Left ventricle myocardium inferior (tissue), 1 donor: Measurements from ENCODE around the gene CIT. TPM values are rescaled to one million over a fixed set of nuclear protein-coding genes. Genes with fewer than 3 reads are reported as not detected.

Experiments
- DNase-seq: peaks from one replicate; pipeline ENCODE4 v3.0.0-alpha.2; 2020
- H3K27ac ChIP-seq: fragments of 200-600 bp; replicated peaks from 2 replicates; pipeline ENCODE4 v1.8.0; 2021
- H3K27me3 ChIP-seq: fragments of 200-600 bp; 2 replicates; pipeline ENCODE4 v1.8.0; 2021; ENCODE audit warnings: low read depth
- H3K36me3 ChIP-seq: fragments of 200-600 bp; 2 replicates; pipeline ENCODE4 v1.8.0; 2021
- H3K4me1 ChIP-seq: fragments of 200-600 bp; 2 replicates; pipeline ENCODE4 v1.8.0; 2021
- H3K4me3 ChIP-seq: fragments of 200-600 bp; 2 replicates; pipeline ENCODE4 v1.8.0; 2021; ENCODE audit warnings: mild to moderate bottlenecking, moderate library complexity
- H3K9me3 ChIP-seq: fragments of 200-600 bp; replicated peaks from 2 replicates; pipeline ENCODE4 v1.8.0; 2021
- CTCF ChIP-seq: fragments of 200-600 bp; IDR thresholded peaks from 2 replicates; pipeline ENCODE4 v1.8.0; 2021; ENCODE audit warnings: antibody characterized with exemption, mild to moderate bottlenecking, borderline replicate concordance
- intact Hi-C: fragments of 100-400 bp; cut with micrococcal nuclease; formaldehyde crosslinking; loops from one replicate; pipeline ENCODE4 v1.11.0; 2022
- total RNA-seq: library from RNA; stranded (reverse); fragmentation: NEBNext Ultra II Directional; extraction: Animal tissue kit (Norgen Biotek cat#: 25700); gene quantifications from one replicate; pipeline ENCODE4 v1.2.1, GENCODE V29; 2021
- donor health status: DM: no; HTN: yes; CAD: no; lungs with severe emphysema.

CIT gene
- total RNA-seq, 1 donor from 2014 or later, result 0.96 TPM

DNA sequence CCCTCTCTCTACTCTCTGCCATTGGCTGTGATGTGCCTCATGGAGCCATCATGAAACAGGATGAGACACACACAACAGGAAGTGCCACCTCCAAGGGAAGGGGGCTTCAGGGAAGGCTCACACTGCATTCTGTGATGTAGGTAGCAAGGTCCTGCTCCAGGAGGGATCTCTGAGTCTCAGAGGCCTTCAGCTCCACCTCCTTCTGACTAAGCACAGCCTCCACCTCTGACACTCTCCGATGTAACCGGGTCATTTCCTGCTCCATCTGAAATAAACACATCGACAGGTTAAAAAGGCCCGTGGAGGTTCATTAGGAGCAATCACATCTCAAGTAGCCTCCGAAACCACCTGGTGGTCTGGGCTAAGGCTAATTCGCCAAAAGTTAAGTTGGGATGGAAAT is 93.3 kb downstream of the CIT start:
- DNase-seq, result no peak
- intact Hi-C loops, result loop anchor here (5.0 kb wide), 1 partner anchor 116 kb away; the partner anchor contains the start of gene PRKAB1
- no peak for TF ChIP-seq CTCF
- peaks cover 7% of the 10 kb centered on the region for H3K9me3 ChIP-seq
- H3K27me3 ChIP-seq, result no peaks in the 10 kb centered on the region
- no peaks in the 10 kb centered on the region for H3K4me1 ChIP-seq
- H3K4me3 ChIP-seq, result no peak overlapping the region
- no peak overlapping the region for H3K27ac ChIP-seq
- no peaks in the 10 kb centered on the region for H3K36me3 ChIP-seq

DNA sequence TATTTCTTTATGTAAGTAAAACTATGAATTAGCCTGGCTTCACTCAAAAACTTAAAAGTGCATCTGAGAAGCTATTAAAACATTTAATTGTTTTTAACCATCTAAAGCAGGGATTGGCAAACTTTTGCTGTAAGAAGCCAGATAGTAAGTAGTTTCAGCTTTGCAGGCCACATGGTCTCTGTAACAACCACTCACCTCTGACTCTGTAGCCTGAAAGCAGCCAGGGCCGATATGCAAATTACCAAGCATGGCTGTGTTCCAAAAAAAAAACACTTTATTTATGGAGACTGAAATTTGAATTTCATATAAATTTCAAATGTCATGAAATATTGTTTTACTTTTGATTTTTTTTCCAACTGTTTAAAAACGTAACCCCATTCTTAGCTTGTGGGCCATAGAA is 95.3 kb downstream of the CIT start:
- H3K27me3 ChIP-seq, result no peaks in the 10 kb centered on the region
- peaks cover 7% of the 10 kb centered on the region for H3K9me3 ChIP-seq
- intact Hi-C loops, result loop anchor here (5.0 kb wide), 1 partner anchor 115 kb away; the partner anchor contains the start of gene PRKAB1
- no peak overlapping the region for H3K27ac ChIP-seq
- no peak overlapping the region for H3K4me3 ChIP-seq
- no peak for TF ChIP-seq CTCF
- H3K36me3 ChIP-seq, result no peaks in the 10 kb centered on the region
- no peak for DNase-seq
- no peaks in the 10 kb centered on the region for H3K4me1 ChIP-seq

DNA sequence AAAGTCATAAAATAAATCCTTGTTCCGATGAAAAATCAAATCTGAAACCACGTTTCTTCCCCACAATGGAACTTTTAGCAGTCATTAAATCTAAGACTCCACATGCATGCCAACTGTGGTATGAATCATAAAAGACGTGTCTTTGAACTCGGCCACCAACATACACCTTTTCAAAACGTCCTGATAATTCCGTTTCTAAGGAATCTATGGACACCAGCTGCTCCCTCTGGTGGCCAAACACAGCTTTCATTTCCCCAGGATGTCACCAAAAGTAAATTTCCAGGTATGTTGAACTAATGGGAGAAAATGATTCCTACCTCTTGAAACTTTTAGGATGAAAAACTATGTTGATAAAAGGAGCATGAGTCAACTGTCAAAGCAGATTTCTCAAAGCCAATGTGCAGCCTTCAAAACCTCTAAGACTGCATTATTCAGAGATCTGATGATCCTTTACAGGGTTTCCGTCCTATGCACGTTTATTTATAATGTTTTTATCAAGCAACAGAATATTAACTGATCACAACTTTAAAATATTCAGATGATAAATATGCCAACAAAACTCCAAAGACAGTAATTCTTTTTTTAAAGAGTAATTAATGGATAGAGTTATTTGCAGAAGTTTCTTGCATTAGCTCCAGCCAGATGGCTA is 96.2 kb downstream of the CIT start:
- TF ChIP-seq CTCF, result peak; percentile 83

DNA sequence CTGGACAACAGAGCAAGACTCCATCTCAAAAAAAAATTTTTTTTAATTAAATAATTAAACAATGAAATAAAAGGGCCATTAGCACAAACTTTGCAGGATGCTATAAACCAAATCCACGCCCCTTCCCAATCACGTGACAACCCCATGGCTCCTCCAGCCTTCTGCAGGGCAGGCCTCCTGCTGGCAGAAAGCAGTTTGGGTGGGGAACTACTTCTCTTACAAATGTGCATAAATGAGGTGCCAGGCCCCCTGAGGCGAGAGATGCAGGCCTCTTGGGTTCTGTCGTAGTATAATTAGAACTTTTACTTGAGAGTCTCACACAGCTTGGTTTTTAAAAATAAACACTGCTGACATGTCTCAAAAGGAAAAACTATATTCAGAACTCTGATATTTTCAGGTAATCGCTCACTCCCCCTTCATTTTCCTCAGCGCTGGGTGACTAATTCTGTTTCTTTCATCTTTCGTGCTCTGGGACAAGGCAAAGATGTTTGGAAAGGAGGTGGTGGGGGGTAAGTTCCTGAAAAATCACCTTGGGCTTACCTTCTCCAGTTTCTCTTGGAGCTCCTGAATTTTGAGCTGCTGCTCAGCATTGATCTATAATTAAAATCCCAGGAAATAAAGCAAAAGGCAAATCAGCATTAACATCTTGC is 101.7 kb downstream of the CIT start:
- no peaks in the 10 kb centered on the region for H3K27me3 ChIP-seq
- H3K27ac ChIP-seq, result no peak overlapping the region
- no peaks in the 10 kb centered on the region for H3K9me3 ChIP-seq
- intact Hi-C loops, result no loop called here
- TF ChIP-seq CTCF, result no peak
- no peak for DNase-seq
- no peak overlapping the region for H3K4me3 ChIP-seq
- no peaks in the 10 kb centered on the region for H3K4me1 ChIP-seq
- H3K36me3 ChIP-seq, result no peaks in the 10 kb centered on the region

More for the DNA sequence above, 96.2 kb downstream of the CIT start:
- DNase-seq, result no peak
- Histone ChIP-seq H3K27ac (no peak overlapping the region), H3K27me3 (no peaks in the 10 kb centered on the region), H3K4me3 (no peak overlapping the region), H3K36me3 (no peaks in the 10 kb centered on the region), H3K9me3 (peaks cover 7% of the 10 kb centered on the region), H3K4me1 (no peaks in the 10 kb centered on the region)
- intact Hi-C loops, result loop anchor here (5.0 kb wide), 1 partner anchor 114 kb away; the partner anchor contains the start of gene PRKAB1

DNA sequence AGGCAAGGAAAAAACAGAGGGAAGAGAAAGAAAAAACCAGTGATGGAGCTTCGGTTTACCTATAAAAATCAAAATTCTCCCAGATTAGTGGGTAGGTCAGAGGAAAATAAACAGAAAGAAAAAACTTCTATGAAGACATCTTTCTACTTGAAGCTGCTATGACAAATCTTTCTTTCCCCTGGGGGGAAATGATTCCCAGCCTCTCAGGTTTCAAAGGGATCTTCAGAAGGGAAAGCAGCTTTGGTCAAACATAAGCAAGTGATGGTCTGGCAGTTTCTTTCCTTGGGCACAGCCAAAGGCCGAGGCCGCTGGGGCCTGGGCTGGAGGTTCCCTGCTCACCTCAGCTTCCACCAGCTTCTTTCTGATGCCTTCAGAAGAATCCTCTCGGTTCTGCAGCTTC is 104.7 kb downstream of the CIT start:
- intact Hi-C loops, result no loop called here

More for the DNA sequence above, 104.7 kb downstream of the CIT start:
- H3K4me3 ChIP-seq, result no peak overlapping the region
- H3K4me1 ChIP-seq, result no peaks in the 10 kb centered on the region
- no peak for TF ChIP-seq CTCF
- no peak overlapping the region for H3K27ac ChIP-seq
- no peaks in the 10 kb centered on the region for H3K9me3 ChIP-seq
- no peaks in the 10 kb centered on the region for H3K27me3 ChIP-seq
- H3K36me3 ChIP-seq, result no peaks in the 10 kb centered on the region
- DNase-seq, result no peak
